K562 (cell line): ENCODE measurements around the gene ALKBH4. TPM values are rescaled to one million over a fixed set of nuclear protein-coding genes. Genes with fewer than 3 reads are reported as not detected.

Experiments
- DIDO1 ChIP-seq: fragments of 450-650 bp; IDR thresholded peaks from 2 replicates; pipeline ENCODE4 v1.6.1; 2016; ENCODE audit warnings: low read depth, missing biosample characterization, missing genetic modification characterization
- HIVEP1 ChIP-seq: fragments of 250-450 bp; sonication (Bioruptor Pico); IDR thresholded peaks from 2 replicates; pipeline ENCODE4 v1.4.0; 2020; ENCODE audit warnings: mild to moderate bottlenecking
- L3MBTL2 ChIP-seq: fragments of 450-650 bp; IDR thresholded peaks from 2 replicates; pipeline ENCODE4 v1.6.1; 2016; ENCODE audit warnings: mild to moderate bottlenecking, moderate library complexity
- MEIS2 ChIP-seq: fragments of 450-650 bp; IDR thresholded peaks from 2 replicates; pipeline ENCODE4 v1.6.1; 2014; ENCODE audit warnings: mild to moderate bottlenecking; ENCODE audit not compliant: partially characterized antibody
- PML ChIP-seq: IDR thresholded peaks from 2 replicates; pipeline ENCODE4 v1.6.1; 2012; ENCODE audit warnings: low read length, inconsistent platforms
- SMARCA4 ChIP-seq: fragments of 450-650 bp; IDR thresholded peaks from 2 replicates; pipeline ENCODE4 v1.6.1; 2016
- SP1 ChIP-seq: sonication (generic); formaldehyde crosslinking; IDR thresholded peaks from 2 replicates; pipeline ENCODE4 v1.8.1; 2022; ENCODE audit warnings: mild to moderate bottlenecking, missing genetic modification reagents
- U2AF1 ChIP-seq: fragments of 200-400 bp; formaldehyde crosslinking; optimal IDR thresholded peaks from 2 replicates; pipeline ENCODE3; 2017; ENCODE audit warnings: mild to moderate bottlenecking, low read depth, low read length, moderate library complexity
- ZBED1 ChIP-seq: IDR thresholded peaks from 2 replicates; pipeline ENCODE4 v1.6.1; 2014
- ZNF354B ChIP-seq: fragments of 250-450 bp; sonication (Bioruptor Pico); IDR thresholded peaks from 2 replicates; pipeline ENCODE4 v1.4.0; 2020
- ZNF445 ChIP-seq: fragments of 250-450 bp; sonication (Bioruptor Pico); IDR thresholded peaks from 2 replicates; pipeline ENCODE4 v1.4.0; 2020; ENCODE audit warnings: low read depth, mild to moderate bottlenecking, moderate library complexity
- ZNF57 ChIP-seq: fragments of 450-650 bp; formaldehyde crosslinking; IDR thresholded peaks from 2 replicates; pipeline ENCODE4 v1.4.0; 2020; ENCODE audit warnings: mild to moderate bottlenecking, moderate library complexity
- polyA plus RNA-seq, 8 experiments: library from polyadenylated mRNA; depleted of rRNA in 4 of 8; stranded (reverse) in 5 of 8; unstranded in 3 of 8; fragments of >200 nt; fragmentation: Nextera tagmentation in 2 of 8; fragmentation: Illumina TruSeq in 1 of 8; extraction: Ambion mirVana in 2 of 8; extraction: Trizol in 1 of 8; gene quantifications; 2 replicates each; pipeline versions ENCODE4 v1.2.1 to v1.2.3, GENCODE V29; 2011 to 2014; ENCODE audit warnings: inconsistent platforms in 1 of 8, missing spikeins in 1 of 8
- total RNA-seq, 7 experiments: library from RNA; depleted of rRNA in 6 of 7; stranded (reverse); fragments of >200 nt in 6 of 7; fragmentation: Illumina TruSeq in 2 of 7; extraction: Trizol in 2 of 7; gene quantifications; 2 replicates each; pipeline versions ENCODE4 v1.2.1 to v1.2.3, GENCODE V29; 2011 to 2021; ENCODE audit warnings: low replicate concordance in 1 of 7
- TF ChIP-seq, protein P1 (sequence below): sonication (generic); formaldehyde crosslinking; IDR thresholded peaks from 2 replicates; pipeline ENCODE4 v1.8.0; 2023; ENCODE audit warnings: missing genetic modification reagents, mild to moderate bottlenecking, borderline replicate concordance
- TF ChIP-seq, protein P2 (sequence below): fragments of 250-450 bp; sonication (Bioruptor Pico); IDR thresholded peaks from 2 replicates; pipeline ENCODE4 v1.4.0; 2020
- TF ChIP-seq, protein P3 (sequence below): sonication (generic); formaldehyde crosslinking; IDR thresholded peaks from 2 replicates; pipeline ENCODE4 v1.8.0; 2022; ENCODE audit warnings: mild to moderate bottlenecking, missing genetic modification reagents

Gene ALKBH4
- total and polyA plus RNA-seq, 9 of the 15 experiments (the other 6 are each of a cell fraction or from before 2014, with no cell fraction given): 4.6 to 21.4 (median 11.8) TPM

DNA sequence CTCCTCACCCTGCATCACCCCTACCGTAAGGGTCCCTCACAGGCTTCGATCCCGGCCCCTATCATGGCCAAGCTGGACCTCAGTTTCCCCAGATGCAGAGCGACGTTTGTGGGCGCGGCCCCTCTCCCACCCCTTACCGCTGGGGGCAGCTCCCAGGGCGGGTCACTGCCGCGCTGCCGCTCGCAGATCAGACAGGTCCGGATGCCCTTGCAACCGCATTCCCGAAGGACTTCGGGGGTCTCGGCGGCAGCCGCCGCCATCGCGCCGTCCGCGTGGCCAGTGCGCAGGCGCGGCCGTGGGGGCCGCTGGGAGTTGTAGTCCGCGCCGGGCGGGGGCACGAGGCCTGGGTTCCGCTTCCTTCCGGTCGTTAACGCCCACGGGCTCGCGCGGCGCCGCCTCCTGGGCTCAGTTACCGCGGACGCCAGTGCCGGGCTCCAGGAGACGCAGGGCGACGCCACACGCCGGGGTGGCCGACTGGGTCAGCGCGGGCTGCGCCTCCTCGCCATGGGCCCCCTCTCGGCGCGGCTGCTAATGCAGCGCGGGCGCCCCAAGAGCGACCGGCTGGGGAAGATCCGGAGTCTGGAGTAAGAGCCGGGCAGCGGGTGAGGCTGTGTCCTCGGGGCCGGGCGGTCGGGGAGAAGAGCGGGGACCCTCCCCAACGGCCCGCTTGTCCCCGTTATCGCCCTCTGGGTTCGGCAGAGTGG lies at the start of gene ALKBH4, which contains the start of gene LRWD1 (continued):
- TF ChIP-seq ZNF354B (CRISPR knock-in tag) (no peak), PML (peak; percentile 56; the same call in 1 of the 2 replicates), HIVEP1 (CRISPR knock-in tag) (no peak), DIDO1 (tag) (no peak), U2AF1 (peak; percentile 76), L3MBTL2 (peak; percentile 87), ZNF445 (CRISPR knock-in tag) (no peak), SP1 (peak; percentile 83), ZBED1 (peak; percentile 49; the same call in 1 of the 2 replicates), SMARCA4 (no peak), ZNF57 (no peak), MEIS2 (peak; percentile 83)
- TF ChIP-seq, protein P1, sequence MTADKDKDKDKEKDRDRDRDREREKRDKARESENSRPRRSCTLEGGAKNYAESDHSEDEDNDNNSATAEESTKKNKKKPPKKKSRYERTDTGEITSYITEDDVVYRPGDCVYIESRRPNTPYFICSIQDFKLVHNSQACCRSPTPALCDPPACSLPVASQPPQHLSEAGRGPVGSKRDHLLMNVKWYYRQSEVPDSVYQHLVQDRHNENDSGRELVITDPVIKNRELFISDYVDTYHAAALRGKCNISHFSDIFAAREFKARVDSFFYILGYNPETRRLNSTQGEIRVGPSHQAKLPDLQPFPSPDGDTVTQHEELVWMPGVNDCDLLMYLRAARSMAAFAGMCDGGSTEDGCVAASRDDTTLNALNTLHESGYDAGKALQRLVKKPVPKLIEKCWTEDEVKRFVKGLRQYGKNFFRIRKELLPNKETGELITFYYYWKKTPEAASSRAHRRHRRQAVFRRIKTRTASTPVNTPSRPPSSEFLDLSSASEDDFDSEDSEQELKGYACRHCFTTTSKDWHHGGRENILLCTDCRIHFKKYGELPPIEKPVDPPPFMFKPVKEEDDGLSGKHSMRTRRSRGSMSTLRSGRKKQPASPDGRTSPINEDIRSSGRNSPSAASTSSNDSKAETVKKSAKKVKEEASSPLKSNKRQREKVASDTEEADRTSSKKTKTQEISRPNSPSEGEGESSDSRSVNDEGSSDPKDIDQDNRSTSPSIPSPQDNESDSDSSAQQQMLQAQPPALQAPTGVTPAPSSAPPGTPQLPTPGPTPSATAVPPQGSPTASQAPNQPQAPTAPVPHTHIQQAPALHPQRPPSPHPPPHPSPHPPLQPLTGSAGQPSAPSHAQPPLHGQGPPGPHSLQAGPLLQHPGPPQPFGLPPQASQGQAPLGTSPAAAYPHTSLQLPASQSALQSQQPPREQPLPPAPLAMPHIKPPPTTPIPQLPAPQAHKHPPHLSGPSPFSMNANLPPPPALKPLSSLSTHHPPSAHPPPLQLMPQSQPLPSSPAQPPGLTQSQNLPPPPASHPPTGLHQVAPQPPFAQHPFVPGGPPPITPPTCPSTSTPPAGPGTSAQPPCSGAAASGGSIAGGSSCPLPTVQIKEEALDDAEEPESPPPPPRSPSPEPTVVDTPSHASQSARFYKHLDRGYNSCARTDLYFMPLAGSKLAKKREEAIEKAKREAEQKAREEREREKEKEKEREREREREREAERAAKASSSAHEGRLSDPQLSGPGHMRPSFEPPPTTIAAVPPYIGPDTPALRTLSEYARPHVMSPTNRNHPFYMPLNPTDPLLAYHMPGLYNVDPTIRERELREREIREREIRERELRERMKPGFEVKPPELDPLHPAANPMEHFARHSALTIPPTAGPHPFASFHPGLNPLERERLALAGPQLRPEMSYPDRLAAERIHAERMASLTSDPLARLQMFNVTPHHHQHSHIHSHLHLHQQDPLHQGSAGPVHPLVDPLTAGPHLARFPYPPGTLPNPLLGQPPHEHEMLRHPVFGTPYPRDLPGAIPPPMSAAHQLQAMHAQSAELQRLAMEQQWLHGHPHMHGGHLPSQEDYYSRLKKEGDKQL (CRISPR knock-in tag): 0 out of 2 replicates have a peak, but pooled peaks have one; percentile 37
- TF ChIP-seq, protein P2, sequence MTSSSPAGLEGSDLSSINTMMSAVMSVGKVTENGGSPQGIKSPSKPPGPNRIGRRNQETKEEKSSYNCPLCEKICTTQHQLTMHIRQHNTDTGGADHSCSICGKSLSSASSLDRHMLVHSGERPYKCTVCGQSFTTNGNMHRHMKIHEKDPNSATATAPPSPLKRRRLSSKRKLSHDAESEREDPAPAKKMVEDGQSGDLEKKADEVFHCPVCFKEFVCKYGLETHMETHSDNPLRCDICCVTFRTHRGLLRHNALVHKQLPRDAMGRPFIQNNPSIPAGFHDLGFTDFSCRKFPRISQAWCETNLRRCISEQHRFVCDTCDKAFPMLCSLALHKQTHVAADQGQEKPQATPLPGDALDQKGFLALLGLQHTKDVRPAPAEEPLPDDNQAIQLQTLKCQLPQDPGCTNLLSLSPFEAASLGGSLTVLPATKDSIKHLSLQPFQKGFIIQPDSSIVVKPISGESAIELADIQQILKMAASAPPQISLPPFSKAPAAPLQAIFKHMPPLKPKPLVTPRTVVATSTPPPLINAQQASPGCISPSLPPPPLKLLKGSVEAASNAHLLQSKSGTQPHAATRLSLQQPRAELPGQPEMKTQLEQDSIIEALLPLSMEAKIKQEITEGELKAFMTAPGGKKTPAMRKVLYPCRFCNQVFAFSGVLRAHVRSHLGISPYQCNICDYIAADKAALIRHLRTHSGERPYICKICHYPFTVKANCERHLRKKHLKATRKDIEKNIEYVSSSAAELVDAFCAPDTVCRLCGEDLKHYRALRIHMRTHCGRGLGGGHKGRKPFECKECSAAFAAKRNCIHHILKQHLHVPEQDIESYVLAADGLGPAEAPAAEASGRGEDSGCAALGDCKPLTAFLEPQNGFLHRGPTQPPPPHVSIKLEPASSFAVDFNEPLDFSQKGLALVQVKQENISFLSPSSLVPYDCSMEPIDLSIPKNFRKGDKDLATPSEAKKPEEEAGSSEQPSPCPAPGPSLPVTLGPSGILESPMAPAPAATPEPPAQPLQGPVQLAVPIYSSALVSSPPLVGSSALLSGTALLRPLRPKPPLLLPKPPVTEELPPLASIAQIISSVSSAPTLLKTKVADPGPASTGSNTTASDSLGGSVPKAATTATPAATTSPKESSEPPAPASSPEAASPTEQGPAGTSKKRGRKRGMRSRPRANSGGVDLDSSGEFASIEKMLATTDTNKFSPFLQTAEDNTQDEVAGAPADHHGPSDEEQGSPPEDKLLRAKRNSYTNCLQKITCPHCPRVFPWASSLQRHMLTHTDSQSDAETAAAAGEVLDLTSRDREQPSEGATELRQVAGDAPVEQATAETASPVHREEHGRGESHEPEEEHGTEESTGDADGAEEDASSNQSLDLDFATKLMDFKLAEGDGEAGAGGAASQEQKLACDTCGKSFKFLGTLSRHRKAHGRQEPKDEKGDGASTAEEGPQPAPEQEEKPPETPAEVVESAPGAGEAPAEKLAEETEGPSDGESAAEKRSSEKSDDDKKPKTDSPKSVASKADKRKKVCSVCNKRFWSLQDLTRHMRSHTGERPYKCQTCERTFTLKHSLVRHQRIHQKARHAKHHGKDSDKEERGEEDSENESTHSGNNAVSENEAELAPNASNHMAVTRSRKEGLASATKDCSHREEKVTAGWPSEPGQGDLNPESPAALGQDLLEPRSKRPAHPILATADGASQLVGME (CRISPR knock-in tag): 0 out of 2 replicates have a peak, but pooled peaks have one; percentile 25
- TF ChIP-seq, protein P3, sequence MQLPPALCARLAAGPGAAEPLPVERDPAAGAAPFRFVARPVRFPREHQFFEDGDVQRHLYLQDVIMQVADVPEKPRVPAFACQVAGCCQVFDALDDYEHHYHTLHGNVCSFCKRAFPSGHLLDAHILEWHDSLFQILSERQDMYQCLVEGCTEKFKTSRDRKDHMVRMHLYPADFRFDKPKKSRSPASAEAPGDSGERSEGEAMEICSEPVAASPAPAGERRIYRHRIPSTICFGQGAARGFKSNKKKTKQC (CRISPR knock-in tag): peak; percentile 66
